Activated T-cell treated with anti-CD3 and anti-CD28 coated beads for 24 hours (primary cell): ENCODE measurements around the gene BBIP1.

Source experiments
- DNase-seq: peaks from one replicate; pipeline ENCODE4 v3.0.0-alpha.2; 2020; ENCODE audit warnings: low read depth

Gene BBIP1

GRCh38 chr10:110918643-110919348 is at the start of gene BBIP1:
Gene BBIP1, minus strand, starts transcription at chr10:110919180. Its CDS starts 1,023 bp downstream, at chr10:110918157.
- peak; percentile 97 for DNase-seq

- no peak for DNase-seq
Measured at GRCh38 chr10:110967645-110968044, 48.7 kb upstream of the BBIP1 start.

GRCh38 chr10:110967009-110967630 is 48.1 kb upstream of the BBIP1 start:
- no peak for DNase-seq

- no peak for DNase-seq
Measured at GRCh38 chr10:110966146-110966545, 47.2 kb upstream of the BBIP1 start.

- no peak for DNase-seq
Measured at GRCh38 chr10:110965216-110965615, 46.2 kb upstream of the BBIP1 start.

GRCh38 chr10:110964681-110965080 is 45.7 kb upstream of the BBIP1 start:
- no peak for DNase-seq

GRCh38 chr10:110963162-110963561 is 44.2 kb upstream of the BBIP1 start:
- no peak for DNase-seq

GRCh38 chr10:110962443-110962842 is 43.5 kb upstream of the BBIP1 start:
- no peak for DNase-seq

GRCh38 chr10:110960333-110960712 is 41.3 kb upstream of the BBIP1 start:
- DNase-seq: no peak

GRCh38 chr10:110959379-110960332 is 40.7 kb upstream of the BBIP1 start:
- no peak for DNase-seq

- no peak for DNase-seq
Measured at GRCh38 chr10:110957606-110958005, 38.6 kb upstream of the BBIP1 start.

- DNase-seq: no peak
Measured at GRCh38 chr10:110951381-110951780, 32.4 kb upstream of the BBIP1 start.

GRCh38 chr10:110947061-110947595 is 28.1 kb upstream of the BBIP1 start:
- no peak for DNase-seq

GRCh38 chr10:110946496-110946895 is 27.5 kb upstream of the BBIP1 start:
- DNase-seq: no peak

- DNase-seq: no peak
Measured at GRCh38 chr10:110944792-110945396, 25.9 kb upstream of the BBIP1 start.

- no peak for DNase-seq
Measured at GRCh38 chr10:110939419-110939818, 20.4 kb upstream of the BBIP1 start.

GRCh38 chr10:110936757-110937156 is 17.8 kb upstream of the BBIP1 start:
- DNase-seq: no peak

- no peak for DNase-seq
Measured at GRCh38 chr10:110932505-110933180, 13.7 kb upstream of the BBIP1 start.

- no peak for DNase-seq
Measured at GRCh38 chr10:110931769-110932381, 12.9 kb upstream of the BBIP1 start.

- DNase-seq: no peak
Measured at GRCh38 chr10:110927461-110927860, 8.5 kb upstream of the BBIP1 start.
